ENCODE data around the gene KRTAP12-3.
"Not testable (repeated sequence)": the region's sequence is repeated elsewhere in the genome, so short reads cannot be mapped to it uniquely, and the experiment has no call there.

GRCh38 chr21:44661567-44661966 is 3.8 kb downstream of the KRTAP12-3 start:
- not testable (repeated sequence) for TF ChIP-seq JUN, CTCF (IDR thresholded peaks at IDR 0.05)

Measured in A549 (cell line).